WTC11 (cell line): ENCODE data around the gene FBF1. TPM values are rescaled to one million over a fixed set of nuclear protein-coding genes. Genes with fewer than 3 reads are reported as not detected.
"Not testable (repeated sequence)": the region's sequence is repeated elsewhere in the genome, so short reads cannot be mapped to it uniquely, and the experiment has no call there.

Experiments used
- ATAC-seq: fragments of 200-7000 bp; cut with Tn5 transposase; 2 replicates; pipeline ENCODE4 v1.10.0; 2021; ENCODE audit warnings: mild to moderate bottlenecking, moderate library complexity
- CTCF ChIA-PET: fragments of 300-600 bp; sonication (Branson Sonifier 250); formaldehyde crosslinking; loops from one replicate; lab custom pipeline; 2021; ENCODE audit warnings: antibody characterized with exemption; lab: Charles Lee
- POLR2A ChIA-PET: fragments of 350-600 bp; sonication (Branson Sonifier 250); formaldehyde crosslinking; loops from one replicate; lab custom pipeline; 2021; ENCODE audit warnings: antibody characterized with exemption; lab: Charles Lee
- DNase-seq: peaks from one replicate; pipeline ENCODE4 v3.0.0; 2021; ENCODE audit warnings: low spot score
- H3K27ac Mint-ChIP-seq: 2 replicates; pipeline ENCODE4 v1.8.0; 2021; ENCODE audit warnings: mixed read lengths
- H3K27me3 Mint-ChIP-seq: 2 replicates; pipeline ENCODE4 v1.8.0; 2021; ENCODE audit warnings: low read depth, mild to moderate bottlenecking, moderate library complexity, mixed read lengths
- H3K36me3 Mint-ChIP-seq: 2 replicates; pipeline ENCODE4 v1.8.0; 2021; ENCODE audit warnings: mixed read lengths
- H3K4me1 Mint-ChIP-seq: 2 replicates; pipeline ENCODE4 v1.8.0; 2022; ENCODE audit warnings: mixed read lengths
- H3K4me3 Mint-ChIP-seq: 2 replicates; pipeline ENCODE4 v1.8.0; 2021; ENCODE audit warnings: mild to moderate bottlenecking, moderate library complexity, mixed read lengths
- H3K9me3 Mint-ChIP-seq: 2 replicates; pipeline ENCODE4 v1.8.0; 2021; ENCODE audit warnings: mixed read lengths
- CBFB ChIP-seq: sonication (generic); formaldehyde crosslinking; IDR thresholded peaks from 2 replicates; pipeline ENCODE4 v1.8.1; 2022; ENCODE audit warnings: mild to moderate bottlenecking, low read depth, missing genetic modification reagents
- ETV6 ChIP-seq: sonication (generic); formaldehyde crosslinking; IDR thresholded peaks from 2 replicates; pipeline ENCODE4 v1.8.1; 2022; ENCODE audit warnings: mild to moderate bottlenecking, missing genetic modification reagents
- GABPB1 ChIP-seq: sonication (generic); formaldehyde crosslinking; IDR thresholded peaks from 2 replicates; pipeline ENCODE4 v1.8.1; 2023; ENCODE audit warnings: mild to moderate bottlenecking, missing genetic modification reagents
- JAZF1 ChIP-seq: fragments of 250-450 bp; sonication (Bioruptor Pico); IDR thresholded peaks from 2 replicates; pipeline ENCODE4 v1.9.0; 2021; ENCODE audit warnings: moderate library complexity, mild to moderate bottlenecking, inconsistent platforms
- total RNA-seq: library from RNA; stranded (reverse); gene quantifications from 3 replicates; pipeline ENCODE4 v1.2.3, GENCODE V29; 2021
- TF ChIP-seq, protein P1 (sequence below): sonication (generic); formaldehyde crosslinking; conservative IDR thresholded peaks from 2 replicates; pipeline ENCODE4 v1.8.1; 2023; ENCODE audit warnings: mild to moderate bottlenecking, low read depth, missing genetic modification reagents, moderate library complexity
- TF ChIP-seq, protein P2 (sequence below): fragments of 250-450 bp; sonication (Bioruptor Pico); IDR thresholded peaks from 2 replicates; pipeline ENCODE4 v1.9.0; 2021; ENCODE audit warnings: mild to moderate bottlenecking
- TF ChIP-seq, protein P3 (sequence below): sonication (generic); formaldehyde crosslinking; IDR thresholded peaks from 2 replicates; pipeline ENCODE4 v1.8.0; 2022; ENCODE audit warnings: mild to moderate bottlenecking, missing genetic modification reagents
- TF ChIP-seq, protein P4 (sequence below): sonication (generic); formaldehyde crosslinking; IDR thresholded peaks from 2 replicates; pipeline ENCODE4 v1.8.0; 2023; ENCODE audit warnings: mild to moderate bottlenecking, missing genetic modification reagents

Gene FBF1
- total RNA-seq, 1 experiment from 2014 or later = 19.8 TPM

DNA sequence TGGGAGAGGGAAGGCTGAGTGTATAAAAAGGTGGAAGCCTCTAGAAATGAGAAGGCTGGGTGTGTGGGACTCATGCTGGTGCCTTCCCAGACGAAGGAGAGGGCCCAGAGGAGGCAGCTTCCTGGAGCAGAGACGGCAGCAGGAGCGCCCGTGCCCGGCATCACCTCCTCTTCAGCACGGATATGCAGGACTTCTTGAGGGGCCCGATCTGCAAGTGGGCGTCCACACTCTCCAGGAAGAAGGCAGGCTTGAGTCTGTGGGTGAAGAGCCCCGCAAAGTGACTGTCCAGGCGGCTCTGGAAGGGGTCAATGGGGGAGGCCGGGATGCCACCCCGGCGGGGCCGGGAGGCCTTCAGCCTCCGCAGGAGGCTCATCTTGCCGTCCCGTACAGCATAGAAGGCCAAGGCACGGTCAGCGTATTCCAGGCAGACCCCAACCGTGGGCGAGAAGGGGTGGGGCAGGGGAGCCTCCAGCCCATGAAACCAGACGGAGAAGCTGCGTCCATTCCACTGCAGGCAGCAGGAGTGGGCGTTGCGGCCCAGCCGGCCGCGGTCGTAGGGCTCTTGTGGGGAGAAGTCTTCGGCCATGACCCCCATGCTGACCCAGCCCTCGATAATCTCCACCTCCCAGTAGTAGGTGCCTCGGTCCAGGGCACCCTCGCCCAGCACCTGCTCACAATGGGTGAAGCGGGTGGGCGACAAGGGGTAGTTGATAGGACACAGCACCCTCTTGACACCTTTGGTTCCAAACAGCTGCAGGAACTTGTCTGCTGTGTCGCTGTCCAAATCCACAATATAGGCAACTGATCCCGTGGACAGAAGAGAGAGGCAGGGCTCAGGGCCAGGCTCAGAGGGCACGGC lies 66.3 kb downstream of the FBF1 start:
- H3K27ac Mint-ChIP-seq = no peak overlapping the region
- TF ChIP-seq CBFB (CRISPR knock-in tag) (no peak), JAZF1 (CRISPR knock-in tag) (no peak)
- TF ChIP-seq, protein P1, sequence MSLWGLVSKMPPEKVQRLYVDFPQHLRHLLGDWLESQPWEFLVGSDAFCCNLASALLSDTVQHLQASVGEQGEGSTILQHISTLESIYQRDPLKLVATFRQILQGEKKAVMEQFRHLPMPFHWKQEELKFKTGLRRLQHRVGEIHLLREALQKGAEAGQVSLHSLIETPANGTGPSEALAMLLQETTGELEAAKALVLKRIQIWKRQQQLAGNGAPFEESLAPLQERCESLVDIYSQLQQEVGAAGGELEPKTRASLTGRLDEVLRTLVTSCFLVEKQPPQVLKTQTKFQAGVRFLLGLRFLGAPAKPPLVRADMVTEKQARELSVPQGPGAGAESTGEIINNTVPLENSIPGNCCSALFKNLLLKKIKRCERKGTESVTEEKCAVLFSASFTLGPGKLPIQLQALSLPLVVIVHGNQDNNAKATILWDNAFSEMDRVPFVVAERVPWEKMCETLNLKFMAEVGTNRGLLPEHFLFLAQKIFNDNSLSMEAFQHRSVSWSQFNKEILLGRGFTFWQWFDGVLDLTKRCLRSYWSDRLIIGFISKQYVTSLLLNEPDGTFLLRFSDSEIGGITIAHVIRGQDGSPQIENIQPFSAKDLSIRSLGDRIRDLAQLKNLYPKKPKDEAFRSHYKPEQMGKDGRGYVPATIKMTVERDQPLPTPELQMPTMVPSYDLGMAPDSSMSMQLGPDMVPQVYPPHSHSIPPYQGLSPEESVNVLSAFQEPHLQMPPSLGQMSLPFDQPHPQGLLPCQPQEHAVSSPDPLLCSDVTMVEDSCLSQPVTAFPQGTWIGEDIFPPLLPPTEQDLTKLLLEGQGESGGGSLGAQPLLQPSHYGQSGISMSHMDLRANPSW (CRISPR knock-in tag) = no peak
- H3K4me3 Mint-ChIP-seq = no peak overlapping the region
- H3K9me3 Mint-ChIP-seq = no peaks in the 10 kb centered on the region
- peaks cover 26% of the 10 kb centered on the region for H3K27me3 Mint-ChIP-seq
- POLR2A ChIA-PET = interaction anchor here (0.6 kb wide), 2 partner anchors 18 to 23 kb away, joined by 3 to 4 read pairs; no protein-coding TSS in a partner anchor
- H3K4me1 Mint-ChIP-seq = peaks cover 30% of the 10 kb centered on the region
- DNase-seq (no peak), ATAC-seq (no peak)
- CTCF ChIA-PET = interaction anchor here (0.6 to 6.1 kb wide), 6 partner anchors 13 to 307 kb away, joined by 3 to 71 read pairs (median 17); partner anchors contain the start of genes CDK3 and TRIM65
- no peaks in the 10 kb centered on the region for H3K36me3 Mint-ChIP-seq

DNA sequence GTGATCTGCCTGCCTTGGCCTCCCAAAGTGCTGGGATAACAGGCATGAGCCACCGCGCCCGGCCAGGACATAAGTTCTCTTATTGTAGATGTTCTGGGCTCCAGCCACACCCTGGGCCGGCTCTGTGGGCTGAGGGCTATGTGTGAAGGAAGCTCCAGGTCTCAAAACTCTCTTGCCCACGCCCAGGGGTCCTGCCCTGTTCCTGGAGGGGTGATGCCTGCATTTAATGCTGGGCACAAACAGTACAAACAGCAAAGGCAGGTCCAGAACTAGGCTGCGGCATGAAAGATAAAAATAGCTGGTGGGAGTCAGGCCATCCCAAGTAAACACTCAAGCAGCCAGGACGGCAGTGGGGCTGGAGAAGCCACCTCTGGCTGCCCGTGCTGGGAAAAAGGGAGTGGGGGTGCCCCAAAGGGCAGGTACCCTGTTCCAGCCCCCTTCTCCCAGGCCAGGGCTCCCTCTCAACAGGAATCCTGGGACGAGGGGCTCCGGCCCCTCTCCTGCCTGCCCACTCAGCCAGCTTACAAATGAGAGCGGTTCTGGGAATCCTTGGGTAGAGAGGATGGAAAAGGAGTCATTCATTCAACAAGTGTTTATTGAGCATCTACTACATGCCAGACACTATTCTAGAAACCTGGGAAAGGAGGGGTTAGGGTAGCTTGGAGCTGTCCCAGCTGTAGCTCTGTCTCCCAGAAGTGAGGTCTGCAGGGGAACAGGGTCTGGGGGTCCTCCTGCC lies 67.1 kb downstream of the FBF1 start:
- Mint-ChIP-seq H3K9me3 (no peaks in the 10 kb centered on the region), H3K27me3 (peaks cover 19% of the 10 kb centered on the region), H3K4me1 (peaks cover 36% of the 10 kb centered on the region), H3K4me3 (no peak overlapping the region), H3K36me3 (no peaks in the 10 kb centered on the region), H3K27ac (no peak overlapping the region)
- DNase-seq (no peak), ATAC-seq (no peak)
- POLR2A ChIA-PET = interaction anchor here (0.6 to 1.0 kb wide), 2 partner anchors 17 to 18 kb away, joined by 3 to 4 read pairs; partner anchors contain the start of gene WBP2
- TF ChIP-seq ETV6 (CRISPR knock-in tag) = no peak
- TF ChIP-seq GABPB1 (CRISPR knock-in tag) = peak; percentile 26; the same call in 1 of the 2 replicates
- TF ChIP-seq, protein P2, sequence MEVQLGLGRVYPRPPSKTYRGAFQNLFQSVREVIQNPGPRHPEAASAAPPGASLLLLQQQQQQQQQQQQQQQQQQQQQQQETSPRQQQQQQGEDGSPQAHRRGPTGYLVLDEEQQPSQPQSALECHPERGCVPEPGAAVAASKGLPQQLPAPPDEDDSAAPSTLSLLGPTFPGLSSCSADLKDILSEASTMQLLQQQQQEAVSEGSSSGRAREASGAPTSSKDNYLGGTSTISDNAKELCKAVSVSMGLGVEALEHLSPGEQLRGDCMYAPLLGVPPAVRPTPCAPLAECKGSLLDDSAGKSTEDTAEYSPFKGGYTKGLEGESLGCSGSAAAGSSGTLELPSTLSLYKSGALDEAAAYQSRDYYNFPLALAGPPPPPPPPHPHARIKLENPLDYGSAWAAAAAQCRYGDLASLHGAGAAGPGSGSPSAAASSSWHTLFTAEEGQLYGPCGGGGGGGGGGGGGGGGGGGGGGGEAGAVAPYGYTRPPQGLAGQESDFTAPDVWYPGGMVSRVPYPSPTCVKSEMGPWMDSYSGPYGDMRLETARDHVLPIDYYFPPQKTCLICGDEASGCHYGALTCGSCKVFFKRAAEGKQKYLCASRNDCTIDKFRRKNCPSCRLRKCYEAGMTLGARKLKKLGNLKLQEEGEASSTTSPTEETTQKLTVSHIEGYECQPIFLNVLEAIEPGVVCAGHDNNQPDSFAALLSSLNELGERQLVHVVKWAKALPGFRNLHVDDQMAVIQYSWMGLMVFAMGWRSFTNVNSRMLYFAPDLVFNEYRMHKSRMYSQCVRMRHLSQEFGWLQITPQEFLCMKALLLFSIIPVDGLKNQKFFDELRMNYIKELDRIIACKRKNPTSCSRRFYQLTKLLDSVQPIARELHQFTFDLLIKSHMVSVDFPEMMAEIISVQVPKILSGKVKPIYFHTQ (CRISPR knock-in tag) = no peak
- TF ChIP-seq, protein P3, sequence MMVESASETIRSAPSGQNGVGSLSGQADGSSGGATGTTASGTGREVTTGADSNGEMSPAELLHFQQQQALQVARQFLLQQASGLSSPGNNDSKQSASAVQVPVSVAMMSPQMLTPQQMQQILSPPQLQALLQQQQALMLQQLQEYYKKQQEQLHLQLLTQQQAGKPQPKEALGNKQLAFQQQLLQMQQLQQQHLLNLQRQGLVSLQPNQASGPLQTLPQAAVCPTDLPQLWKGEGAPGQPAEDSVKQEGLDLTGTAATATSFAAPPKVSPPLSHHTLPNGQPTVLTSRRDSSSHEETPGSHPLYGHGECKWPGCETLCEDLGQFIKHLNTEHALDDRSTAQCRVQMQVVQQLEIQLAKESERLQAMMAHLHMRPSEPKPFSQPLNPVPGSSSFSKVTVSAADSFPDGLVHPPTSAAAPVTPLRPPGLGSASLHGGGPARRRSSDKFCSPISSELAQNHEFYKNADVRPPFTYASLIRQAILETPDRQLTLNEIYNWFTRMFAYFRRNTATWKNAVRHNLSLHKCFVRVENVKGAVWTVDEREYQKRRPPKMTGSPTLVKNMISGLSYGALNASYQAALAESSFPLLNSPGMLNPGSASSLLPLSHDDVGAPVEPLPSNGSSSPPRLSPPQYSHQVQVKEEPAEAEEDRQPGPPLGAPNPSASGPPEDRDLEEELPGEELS (CRISPR knock-in tag) = no peak
- CTCF ChIA-PET = interaction anchor here (1.7 to 5.1 kb wide), 3 partner anchors 9 to 43 kb away, joined by 4 to 48 read pairs (median 18); no protein-coding TSS in a partner anchor

DNA sequence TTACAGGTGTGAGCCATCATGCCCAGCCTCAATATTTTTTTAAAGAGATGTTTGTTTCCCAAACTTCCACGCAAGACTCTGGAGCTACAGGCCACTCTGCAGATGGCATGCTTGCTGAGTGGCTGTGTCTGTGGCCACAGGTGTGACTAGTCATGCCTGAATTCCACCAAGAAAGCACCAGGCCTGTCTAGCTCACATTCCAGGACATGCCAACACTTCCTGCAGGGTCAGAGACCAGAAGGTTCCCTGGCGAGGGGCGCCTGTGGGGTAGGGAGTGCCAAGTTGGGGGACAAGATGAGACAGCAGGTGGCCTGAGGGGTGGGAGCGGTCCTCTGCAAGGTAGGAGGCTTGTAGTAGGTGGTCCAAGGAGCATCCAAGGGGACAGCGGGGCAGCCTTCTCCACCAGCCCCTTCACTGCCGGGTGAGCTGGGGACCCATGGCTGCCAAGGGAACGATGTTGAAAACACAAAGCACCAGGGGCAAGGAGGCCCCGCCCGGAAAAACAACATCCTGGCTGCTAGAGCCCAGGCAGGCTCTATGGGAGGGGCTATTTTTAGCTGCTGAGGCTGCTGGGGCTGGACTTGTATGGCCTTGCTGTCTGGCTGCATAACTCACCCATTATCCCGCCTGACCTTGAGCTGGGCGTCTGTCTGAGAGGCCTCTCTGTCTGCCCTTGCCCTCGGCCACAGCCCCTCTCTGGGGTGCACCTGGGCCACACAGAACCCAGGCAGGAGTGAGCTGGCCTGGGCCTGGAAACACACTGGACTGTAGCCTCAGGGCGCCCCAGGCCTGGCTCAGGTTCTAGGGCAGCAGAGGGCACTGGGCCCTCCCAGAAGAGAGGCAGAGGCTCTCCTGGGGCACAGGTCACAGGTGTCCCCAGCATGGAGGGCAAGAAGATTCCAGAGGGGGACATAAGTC lies 68.1 kb downstream of the FBF1 start:
- POLR2A ChIA-PET = interaction anchor here (1.0 kb wide), 1 partner anchor 17 kb away, joined by 3 read pairs; the partner anchor contains the start of gene WBP2
- CTCF ChIA-PET = interaction anchor here (0.7 to 5.1 kb wide), 7 partner anchors 8 to 407 kb away, joined by 3 to 48 read pairs (median 4); partner anchors contain the start of gene WBP2
- DNase-seq = no peak
- Mint-ChIP-seq H3K9me3 (no peaks in the 10 kb centered on the region), H3K27me3 (peaks cover 14% of the 10 kb centered on the region), H3K4me1 (peaks cover 36% of the 10 kb centered on the region), H3K4me3 (no peak overlapping the region), H3K36me3 (no peaks in the 10 kb centered on the region), H3K27ac (no peak overlapping the region)
- ATAC-seq = peak; percentile 12
- TF ChIP-seq, protein P4, sequence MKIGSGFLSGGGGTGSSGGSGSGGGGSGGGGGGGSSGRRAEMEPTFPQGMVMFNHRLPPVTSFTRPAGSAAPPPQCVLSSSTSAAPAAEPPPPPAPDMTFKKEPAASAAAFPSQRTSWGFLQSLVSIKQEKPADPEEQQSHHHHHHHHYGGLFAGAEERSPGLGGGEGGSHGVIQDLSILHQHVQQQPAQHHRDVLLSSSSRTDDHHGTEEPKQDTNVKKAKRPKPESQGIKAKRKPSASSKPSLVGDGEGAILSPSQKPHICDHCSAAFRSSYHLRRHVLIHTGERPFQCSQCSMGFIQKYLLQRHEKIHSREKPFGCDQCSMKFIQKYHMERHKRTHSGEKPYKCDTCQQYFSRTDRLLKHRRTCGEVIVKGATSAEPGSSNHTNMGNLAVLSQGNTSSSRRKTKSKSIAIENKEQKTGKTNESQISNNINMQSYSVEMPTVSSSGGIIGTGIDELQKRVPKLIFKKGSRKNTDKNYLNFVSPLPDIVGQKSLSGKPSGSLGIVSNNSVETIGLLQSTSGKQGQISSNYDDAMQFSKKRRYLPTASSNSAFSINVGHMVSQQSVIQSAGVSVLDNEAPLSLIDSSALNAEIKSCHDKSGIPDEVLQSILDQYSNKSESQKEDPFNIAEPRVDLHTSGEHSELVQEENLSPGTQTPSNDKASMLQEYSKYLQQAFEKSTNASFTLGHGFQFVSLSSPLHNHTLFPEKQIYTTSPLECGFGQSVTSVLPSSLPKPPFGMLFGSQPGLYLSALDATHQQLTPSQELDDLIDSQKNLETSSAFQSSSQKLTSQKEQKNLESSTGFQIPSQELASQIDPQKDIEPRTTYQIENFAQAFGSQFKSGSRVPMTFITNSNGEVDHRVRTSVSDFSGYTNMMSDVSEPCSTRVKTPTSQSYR (CRISPR knock-in tag) = no peak
- TF ChIP-seq GABPB1 (CRISPR knock-in tag) = peak; percentile 79; the same call in 1 of the 2 replicates

DNA sequence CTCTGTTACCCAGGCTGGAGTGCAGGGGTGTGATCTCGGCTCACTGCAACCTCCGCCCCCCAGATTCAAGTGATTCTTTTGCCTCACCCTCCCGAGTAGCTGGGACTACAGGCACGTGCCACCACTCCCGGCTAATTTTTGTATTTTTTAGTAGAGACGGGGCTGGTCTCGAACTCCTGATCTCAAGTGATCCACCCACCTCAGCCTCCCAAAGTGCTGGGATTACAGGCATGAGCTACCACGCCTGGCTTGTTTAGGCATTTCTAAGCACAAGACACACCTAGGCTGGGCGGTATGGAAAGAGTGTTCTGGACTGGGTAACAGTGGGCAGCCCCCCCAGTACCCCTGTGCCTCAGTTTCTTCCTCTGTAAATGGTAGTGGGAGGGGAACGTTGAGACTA lies 70.6 kb downstream of the FBF1 start:
- CTCF ChIA-PET = interaction anchor here (1.1 to 5.1 kb wide), 4 partner anchors 9 to 40 kb away, joined by 3 to 48 read pairs (median 11); partner anchors contain the start of gene MRPL38
- POLR2A ChIA-PET, DNase-seq, H3K27me3 Mint-ChIP-seq, H3K36me3 Mint-ChIP-seq, H3K27ac Mint-ChIP-seq, H3K9me3 Mint-ChIP-seq, H3K4me3 Mint-ChIP-seq, ATAC-seq: not testable (repeated sequence)
- H3K4me1 Mint-ChIP-seq = peaks cover 21% of the 10 kb centered on the region
